ENCODE measurements around the gene GSTM5.
"Not testable (repeated sequence)": the region's sequence is repeated elsewhere in the genome, so short reads cannot be mapped to it uniquely, and the experiment has no call there.

GSTM5 gene

GRCh38 chr1:109759513-109760334 lies 47.7 kb downstream of the GSTM5 start:
- Mint-ChIP-seq H3K27ac (no peak overlapping the region), H3K9me3 (no peaks in the 10 kb centered on the region), H3K4me3 (no peak overlapping the region), H3K4me1 (ENCODE audit: low read depth) (no peaks in the 10 kb centered on the region), H3K27me3 (no peaks in the 10 kb centered on the region), H3K36me3 (ENCODE audit: low read depth) (no peaks in the 10 kb centered on the region)

GRCh38 chr1:109760581-109761226 lies 48.7 kb downstream of the GSTM5 start:
- H3K27me3 Mint-ChIP-seq = no peaks in the 10 kb centered on the region
- no peaks in the 10 kb centered on the region for H3K36me3 Mint-ChIP-seq (ENCODE audit: low read depth)
- H3K9me3 Mint-ChIP-seq = no peaks in the 10 kb centered on the region
- no peaks in the 10 kb centered on the region for H3K4me1 Mint-ChIP-seq (ENCODE audit: low read depth)
- H3K27ac Mint-ChIP-seq = no peak overlapping the region
- H3K4me3 Mint-ChIP-seq = no peak overlapping the region

- Mint-ChIP-seq H3K4me1 (ENCODE audit: low read depth) (no peaks in the 10 kb centered on the region), H3K27me3 (no peaks in the 10 kb centered on the region), H3K4me3 (no peak overlapping the region), H3K9me3 (no peaks in the 10 kb centered on the region), H3K27ac (no peak overlapping the region), H3K36me3 (ENCODE audit: low read depth) (no peaks in the 10 kb centered on the region)
These were observed 49.4 kb downstream of the GSTM5 start for GRCh38 chr1:109761227-109762038.

GRCh38 chr1:109762039-109762585 lies 50.1 kb downstream of the GSTM5 start:
- Mint-ChIP-seq H3K4me3 (no peak overlapping the region), H3K27me3 (no peaks in the 10 kb centered on the region), H3K4me1 (ENCODE audit: low read depth) (no peaks in the 10 kb centered on the region), H3K9me3 (no peaks in the 10 kb centered on the region), H3K27ac (no peak overlapping the region), H3K36me3 (ENCODE audit: low read depth) (no peaks in the 10 kb centered on the region)

GRCh38 chr1:109762821-109763645 lies 51.0 kb downstream of the GSTM5 start:
- Mint-ChIP-seq H3K9me3 (no peaks in the 10 kb centered on the region), H3K27me3 (no peaks in the 10 kb centered on the region), H3K36me3 (ENCODE audit: low read depth) (no peaks in the 10 kb centered on the region), H3K4me3 (no peak overlapping the region), H3K4me1 (ENCODE audit: low read depth) (no peaks in the 10 kb centered on the region), H3K27ac (no peak overlapping the region)

GRCh38 chr1:109763646-109764415 lies 51.8 kb downstream of the GSTM5 start, which contains the start of gene EPS8L3:
Gene EPS8L3, minus strand, starts transcription at chr1:109763923. Its CDS starts 2,174 bp downstream, at chr1:109761749.
- Mint-ChIP-seq H3K27ac (no peak within 1 kb of the TSS), H3K4me1 (ENCODE audit: low read depth) (no peaks in the 10 kb centered on the region), H3K4me3 (no peak within 1 kb of the TSS), H3K36me3 (ENCODE audit: low read depth) (no peaks in the 10 kb centered on the region), H3K9me3 (no peaks in the 10 kb centered on the region), H3K27me3 (no peaks in the 10 kb centered on the region)

- no peaks in the 10 kb centered on the region for H3K36me3 Mint-ChIP-seq (ENCODE audit: low read depth)
- H3K27me3 Mint-ChIP-seq = no peaks in the 10 kb centered on the region
These were observed 52.8 kb downstream of the GSTM5 start for GRCh38 chr1:109764561-109765482.

GRCh38 chr1:109765483-109765815 lies 53.4 kb downstream of the GSTM5 start:
- Mint-ChIP-seq H3K27me3 (no peaks in the 10 kb centered on the region), H3K27ac (no peak overlapping the region), H3K4me3 (no peak overlapping the region), H3K36me3 (ENCODE audit: low read depth) (no peaks in the 10 kb centered on the region), H3K4me1 (ENCODE audit: low read depth) (peaks cover 5% of the 10 kb centered on the region), H3K9me3 (no peaks in the 10 kb centered on the region)

More at GRCh38 chr1:109764561-109765482, 52.8 kb downstream of the GSTM5 start:
- peaks cover 5% of the 10 kb centered on the region for H3K4me1 Mint-ChIP-seq (ENCODE audit: low read depth)
- no peak overlapping the region for H3K4me3 Mint-ChIP-seq
- no peaks in the 10 kb centered on the region for H3K9me3 Mint-ChIP-seq
- H3K27ac Mint-ChIP-seq = no peak overlapping the region

- H3K9me3 Mint-ChIP-seq = no peaks in the 10 kb centered on the region
- no peaks in the 10 kb centered on the region for H3K27me3 Mint-ChIP-seq
- H3K4me3 Mint-ChIP-seq = no peak overlapping the region
- H3K36me3 Mint-ChIP-seq (ENCODE audit: low read depth) = no peaks in the 10 kb centered on the region
- H3K4me1 Mint-ChIP-seq (ENCODE audit: low read depth) = peaks cover 5% of the 10 kb centered on the region
- no peak overlapping the region for H3K27ac Mint-ChIP-seq
These were observed 54.0 kb downstream of the GSTM5 start for GRCh38 chr1:109765896-109766615.

GRCh38 chr1:109766991-109767636 lies 55.1 kb downstream of the GSTM5 start:
- not testable (repeated sequence) for H3K36me3 Mint-ChIP-seq (ENCODE audit: low read depth); H3K4me1 Mint-ChIP-seq (ENCODE audit: low read depth)

More at GRCh38 chr1:109766991-109767636, 55.1 kb downstream of the GSTM5 start:
- not testable (repeated sequence) for H3K27me3 Mint-ChIP-seq, H3K4me3 Mint-ChIP-seq, H3K9me3 Mint-ChIP-seq, H3K27ac Mint-ChIP-seq

All from stimulated activated naive CD8-positive, alpha-beta T cell treated with anti-CD3 and anti-CD28 coated beads, Interleukin-15, Interleukin-2, amounts not matched to agents 100 ng/mL and 50 ng/mL, for 24 hours (primary cell).